Measurements from ENCODE around the gene LCNL1.

LCNL1 gene

GRCh38 chr9:136977223-136977622 is 5.6 kb upstream of the LCNL1 start, which contains the start of gene PTGDS:
TSS of gene PTGDS (plus strand) at chr9:136977504. CDS start at chr9:136977579, 75 bp downstream.
- DNase-seq = no peak

- no peak for DNase-seq
Measured at GRCh38 chr9:136977649-136978072, 5.1 kb upstream of the LCNL1 start.

- DNase-seq = peak; percentile 74
Measured at GRCh38 chr9:136978073-136978864, 4.5 kb upstream of the LCNL1 start.

DNA sequence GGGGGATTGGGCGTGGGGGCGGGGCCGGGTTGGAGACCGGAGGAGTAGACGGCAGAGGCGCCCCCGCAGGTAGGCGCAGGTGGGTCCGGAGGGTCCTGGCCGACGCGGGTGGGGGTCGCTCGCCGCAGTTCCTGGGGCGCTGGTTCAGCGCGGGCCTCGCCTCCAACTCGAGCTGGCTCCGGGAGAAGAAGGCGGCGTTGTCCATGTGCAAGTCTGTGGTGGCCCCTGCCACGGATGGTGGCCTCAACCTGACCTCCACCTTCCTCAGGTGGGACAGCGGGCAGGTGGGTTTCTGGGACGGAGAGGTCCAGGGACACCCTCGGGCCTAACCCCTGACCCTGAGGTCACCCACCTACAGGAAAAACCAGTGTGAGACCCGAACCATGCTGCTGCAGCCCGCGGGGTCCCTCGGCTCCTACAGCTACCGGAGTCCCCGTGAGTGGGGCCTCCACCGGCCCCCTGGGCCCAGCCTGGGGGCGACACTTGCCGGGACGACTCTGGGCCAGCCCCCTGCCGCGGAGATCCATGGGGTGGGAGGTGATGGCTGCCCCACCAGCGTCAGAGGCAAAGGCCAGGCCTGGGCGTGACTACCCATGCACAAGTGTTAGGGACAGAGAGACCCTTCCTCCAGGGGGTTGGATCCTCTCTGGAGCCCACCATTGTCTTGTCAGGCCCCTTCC is 3.8 kb upstream of the LCNL1 start:
- no peak for DNase-seq

DNA sequence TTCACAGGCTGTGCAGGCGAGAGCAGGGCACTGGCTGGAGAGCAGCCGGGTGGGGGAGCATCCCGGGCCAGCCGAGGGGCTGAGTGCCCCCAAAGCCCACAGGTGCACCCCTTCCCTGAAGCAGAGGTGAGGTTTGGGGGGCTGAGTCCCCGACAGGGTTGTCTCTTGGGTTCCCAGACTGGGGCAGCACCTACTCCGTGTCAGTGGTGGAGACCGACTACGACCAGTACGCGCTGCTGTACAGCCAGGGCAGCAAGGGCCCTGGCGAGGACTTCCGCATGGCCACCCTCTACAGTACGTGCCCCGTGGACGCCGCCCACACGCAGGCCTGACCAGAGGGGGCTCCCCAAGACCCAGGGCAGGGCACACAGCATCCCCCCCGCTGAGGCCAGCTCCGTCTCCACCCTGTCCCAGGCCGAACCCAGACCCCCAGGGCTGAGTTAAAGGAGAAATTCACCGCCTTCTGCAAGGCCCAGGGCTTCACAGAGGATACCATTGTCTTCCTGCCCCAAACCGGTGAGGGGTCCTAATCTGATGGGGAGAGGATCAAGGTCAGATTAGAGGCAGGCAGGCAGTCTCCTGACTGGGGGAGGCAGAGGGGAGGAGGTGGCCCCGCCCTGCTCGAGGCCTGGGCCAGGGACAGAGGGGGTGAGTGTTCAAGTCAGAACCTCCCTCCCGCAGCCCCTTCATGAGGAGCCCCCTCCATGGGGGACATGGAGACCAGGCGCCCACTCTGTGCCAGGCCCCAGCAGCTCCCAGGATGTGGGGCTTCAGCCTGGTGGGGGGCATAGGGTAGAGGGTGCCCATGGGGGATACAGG is 2.8 kb upstream of the LCNL1 start:
- DNase-seq = no peak

DNA sequence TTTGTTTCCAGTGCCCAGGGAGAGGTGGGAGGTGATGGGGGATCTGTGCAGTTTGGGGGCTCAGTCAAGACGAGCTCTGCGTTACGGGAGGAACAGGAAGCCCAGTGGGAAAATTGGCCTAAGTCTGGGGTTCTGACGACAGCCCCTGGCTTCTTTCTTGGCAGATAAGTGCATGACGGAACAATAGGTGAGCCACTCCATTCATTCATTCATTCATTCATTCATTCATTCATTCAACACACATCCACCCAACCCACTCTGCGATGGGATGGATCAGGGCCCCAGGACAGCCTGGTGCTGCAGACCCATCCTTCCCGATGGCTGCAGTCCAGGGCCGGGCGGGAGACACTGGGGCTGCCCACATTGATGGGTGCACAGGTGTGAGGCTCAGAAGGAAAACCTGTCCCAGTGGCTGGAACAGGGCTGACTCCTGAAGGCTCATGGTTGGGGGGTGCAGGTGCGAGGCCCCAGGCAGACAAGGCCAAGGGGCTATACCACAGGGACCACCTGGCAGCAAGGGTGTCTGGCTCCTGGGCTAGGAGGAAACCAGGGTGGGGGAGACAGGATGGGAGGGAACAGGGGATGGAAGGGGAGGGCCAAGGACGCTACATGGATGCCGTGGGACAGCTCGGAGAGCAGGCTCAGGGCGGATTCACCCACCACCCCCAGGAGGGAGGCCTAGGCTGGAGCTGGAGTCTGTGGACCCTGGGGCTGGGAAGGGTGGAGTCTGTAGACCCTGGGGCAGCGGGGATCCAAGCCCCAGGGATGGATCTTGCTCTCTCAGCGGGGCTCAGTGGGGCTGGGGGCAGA is 1.9 kb upstream of the LCNL1 start:
- DNase-seq = no peak

DNA sequence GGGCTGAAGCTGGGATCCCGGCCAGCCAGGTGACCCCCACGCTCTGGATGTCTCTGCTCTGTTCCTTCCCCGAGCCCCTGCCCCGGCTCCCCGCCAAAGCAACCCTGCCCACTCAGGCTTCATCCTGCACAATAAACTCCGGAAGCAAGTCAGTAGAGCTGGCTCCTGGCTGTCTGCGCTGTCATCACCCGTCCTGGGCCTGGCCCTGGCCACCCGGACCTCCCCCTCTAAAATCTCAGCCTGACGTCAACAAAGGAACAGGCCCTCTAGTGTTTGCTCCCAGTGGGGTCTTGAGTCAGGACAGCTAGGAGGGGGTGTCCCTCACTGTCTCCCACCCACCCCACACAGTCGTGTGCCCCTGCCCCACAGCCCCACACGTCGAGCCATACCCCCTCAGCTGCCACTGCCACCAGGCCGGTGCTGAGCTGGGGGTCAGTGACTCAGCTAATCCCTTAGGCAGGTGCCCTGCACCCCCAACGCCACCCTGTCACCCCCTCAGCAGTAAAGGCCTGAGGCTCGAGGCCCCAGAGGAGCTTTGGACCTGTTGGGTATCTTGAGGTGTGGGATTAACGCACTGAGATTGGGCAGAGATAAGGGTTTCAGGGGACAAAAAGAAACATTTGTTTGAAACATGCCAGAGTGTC is 1.1 kb upstream of the LCNL1 start:
- DNase-seq = no peak

GRCh38 chr9:136983167-136983566 is 374 bp downstream of the LCNL1 start:
- DNase-seq = no peak

GRCh38 chr9:136983656-136984314 is 992 bp downstream of the LCNL1 start:
- no peak for DNase-seq

GRCh38 chr9:136984464-136985026 is 1.8 kb downstream of the LCNL1 start:
- DNase-seq = no peak

GRCh38 chr9:136985027-136985602 is 2.3 kb downstream of the LCNL1 start:
- DNase-seq = no peak

DNA sequence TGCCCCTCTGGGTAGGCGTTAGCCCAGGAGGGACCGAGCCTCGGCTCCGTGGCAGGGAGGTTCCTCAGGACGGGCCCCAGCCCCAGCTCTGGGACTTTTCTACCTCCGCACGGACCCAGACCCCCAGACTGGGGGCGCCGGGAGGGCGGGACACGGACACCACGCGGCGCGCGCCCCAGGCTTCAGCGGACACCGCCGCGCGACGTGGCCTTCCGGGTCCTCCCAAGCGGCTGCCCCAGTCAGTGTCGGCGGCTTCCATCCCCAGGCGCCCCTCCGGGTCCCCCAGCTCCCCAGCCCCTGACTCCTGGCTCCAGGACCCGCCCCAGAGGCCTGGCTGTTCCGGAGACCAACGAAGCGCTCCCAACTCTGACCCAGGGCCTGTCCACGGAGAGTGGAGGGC is 3.1 kb downstream of the LCNL1 start:
- DNase-seq = no peak

DNA sequence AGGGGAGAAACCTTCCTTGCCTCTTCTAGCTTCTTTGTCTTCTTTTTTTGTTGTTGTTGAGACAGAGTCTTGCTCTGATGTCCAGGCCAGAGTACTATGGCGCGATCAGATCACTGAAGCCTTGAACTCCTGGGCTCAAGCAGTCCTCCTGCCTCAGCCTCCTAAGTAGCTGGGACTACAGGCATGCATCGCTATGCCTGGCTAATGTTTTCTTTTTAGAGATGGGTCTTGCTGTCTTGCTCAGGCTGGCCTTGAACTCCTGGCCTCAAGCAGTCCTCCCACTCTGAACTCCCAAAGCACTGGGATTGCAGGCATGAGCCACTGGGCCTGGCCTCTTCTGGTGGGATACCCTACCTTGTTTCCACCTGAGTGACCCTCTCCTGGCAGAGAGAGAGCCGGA is 6.1 kb downstream of the LCNL1 start:
- no peak for DNase-seq

- DNase-seq = no peak
Measured at GRCh38 chr9:136990242-136990911, 7.6 kb downstream of the LCNL1 start.

DNA sequence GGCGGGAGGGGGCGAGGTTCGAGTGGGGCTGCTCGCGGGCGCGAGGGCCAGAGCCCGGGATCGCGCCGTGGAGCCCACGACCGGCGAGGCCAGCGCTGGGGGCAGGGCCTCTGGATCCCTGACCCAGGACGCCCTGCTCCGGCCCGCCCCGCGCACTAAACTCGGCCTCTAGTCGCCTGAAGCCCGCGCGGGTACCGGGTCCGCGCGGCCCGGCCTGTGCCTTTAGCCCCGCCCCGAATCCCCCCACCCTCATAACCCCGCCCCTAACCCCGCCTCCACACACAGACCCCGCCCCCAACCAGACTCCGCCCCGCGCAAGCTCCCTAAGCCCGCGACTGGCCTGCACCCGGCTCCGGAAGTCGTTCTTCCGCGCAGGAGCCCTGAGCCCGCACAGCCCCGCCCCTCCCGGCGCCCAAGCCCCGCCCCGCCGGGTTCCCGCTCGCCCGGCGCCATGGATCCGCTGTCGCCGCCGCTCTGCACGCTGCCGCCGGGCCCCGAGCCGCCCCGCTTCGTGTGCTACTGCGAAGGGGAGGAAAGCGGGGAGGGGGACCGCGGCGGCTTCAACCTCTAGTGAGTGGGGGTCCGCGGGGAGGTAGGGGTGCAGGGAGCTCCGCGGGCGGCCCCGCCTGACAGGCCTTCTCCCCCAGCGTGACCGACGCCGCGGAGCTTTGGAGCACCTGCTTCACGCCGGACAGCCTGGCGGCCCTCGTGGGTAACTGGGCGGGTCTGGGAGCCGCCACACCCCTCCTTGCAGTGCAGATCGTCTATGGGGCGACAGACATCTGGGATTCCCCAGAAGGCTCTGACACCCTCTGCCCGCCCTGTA is 9.4 kb downstream of the LCNL1 start, which contains the start of gene PAXX:
PAXX (plus strand) TSS at position 430 of the 826 bp plus-strand sequence; CDS start at position 452, 22 bp downstream.
- peak; percentile 93 for DNase-seq

GRCh38 chr9:136992819-136993369 is 10.1 kb downstream of the LCNL1 start:
- no peak for DNase-seq

DNA sequence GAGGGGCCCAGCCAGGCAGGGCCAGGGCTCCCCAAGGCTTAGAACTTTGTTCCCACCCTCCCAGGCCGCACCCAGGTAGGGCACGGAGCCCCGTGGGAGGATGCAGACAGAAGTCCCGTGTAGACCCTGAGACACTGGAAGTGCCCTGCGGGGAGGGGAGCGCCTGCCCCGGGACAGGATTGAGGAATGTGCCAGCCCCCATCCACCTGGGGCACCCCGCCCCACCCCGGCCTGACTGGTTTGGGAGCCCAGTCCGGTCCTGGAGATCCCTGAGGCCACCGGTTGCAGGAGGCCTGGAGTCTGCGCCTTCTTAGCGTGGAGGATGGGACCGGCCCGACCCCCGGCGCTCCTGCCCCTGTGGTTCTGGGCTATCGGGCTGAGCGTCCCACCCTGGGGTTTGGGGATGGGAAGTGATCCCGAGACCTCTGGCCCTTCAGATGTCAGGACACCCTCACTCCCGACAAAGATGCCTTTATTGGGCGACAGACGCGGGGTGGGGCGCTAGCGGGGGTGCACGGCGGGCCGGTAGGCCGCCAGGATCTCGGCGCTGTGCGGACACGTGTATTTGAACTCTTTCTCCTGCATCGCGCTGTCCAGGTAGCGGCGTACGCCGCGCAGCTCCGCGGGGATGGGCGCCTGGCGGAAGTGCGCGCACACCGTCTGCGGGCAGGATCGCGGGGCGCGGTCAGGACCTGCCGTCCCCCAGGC is 11.5 kb downstream of the LCNL1 start:
- no peak for DNase-seq

DNA sequence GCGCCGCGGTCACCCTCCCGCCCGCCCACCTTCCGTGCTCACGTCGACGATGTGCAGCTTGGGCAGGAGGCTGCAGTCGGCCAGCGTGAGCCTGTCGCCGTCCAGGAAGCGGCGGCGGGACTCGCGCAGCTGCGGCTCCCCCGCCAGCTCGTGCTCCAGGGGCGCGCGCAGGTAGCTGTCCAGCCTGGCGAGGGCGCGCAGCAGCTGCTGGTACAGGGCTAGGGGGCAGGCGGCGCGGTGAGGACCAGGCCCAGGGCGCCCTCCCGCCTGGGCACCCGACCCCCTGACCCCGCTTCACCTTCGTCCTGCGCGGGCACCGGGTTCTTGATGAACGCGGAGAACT is 12.1 kb downstream of the LCNL1 start:
- no peak for DNase-seq
